ENCODE measurements around the gene IFNA6.
"Not testable (repeated sequence)": the region's sequence is repeated elsewhere in the genome, so short reads cannot be mapped to it uniquely, and the experiment has no call there.

The IFNA6 gene

GRCh38 chr9:21350787-21351186, at the start of gene IFNA6:
Gene IFNA6 (minus strand): TSS chr9:21350887. CDS start chr9:21350887, 0 bp downstream.
- DNase-seq = no peak

GRCh38 chr9:21399956-21400355, 49.3 kb upstream of the IFNA6 start:
- DNase-seq = no peak

GRCh38 chr9:21398955-21399489, 48.3 kb upstream of the IFNA6 start:
- no peak for DNase-seq

GRCh38 chr9:21395778-21396717, 45.4 kb upstream of the IFNA6 start:
- peak; percentile 37 to 42 for DNase-seq

GRCh38 chr9:21392270-21392669, 41.6 kb upstream of the IFNA6 start:
- DNase-seq = peak; percentile 35 to 40

- DNase-seq = peak; percentile 91 to 93
Measured at GRCh38 chr9:21385131-21385670, 34.5 kb upstream of the IFNA6 start, which contains the start of gene IFNA2. Gene IFNA2 (minus strand): TSS chr9:21385398. CDS start chr9:21385329, 69 bp downstream.

- DNase-seq = no peak
Measured at GRCh38 chr9:21383627-21384026, 32.9 kb upstream of the IFNA6 start.

GRCh38 chr9:21381448-21382339, 31.0 kb upstream of the IFNA6 start:
- DNase-seq = peak; percentile 68 to 77

- not testable (repeated sequence) for DNase-seq
Measured at GRCh38 chr9:21371467-21371866, 20.8 kb upstream of the IFNA6 start.

GRCh38 chr9:21367957-21368356, 17.3 kb upstream of the IFNA6 start, which contains the start of gene IFNA13:
Gene IFNA13 (minus strand): TSS chr9:21368057. CDS start chr9:21368010, 47 bp downstream.
- DNase-seq = no peak

GRCh38 chr9:21367169-21367568, 16.5 kb upstream of the IFNA6 start:
- DNase-seq = not testable (repeated sequence)

GRCh38 chr9:21362287-21362686, 11.6 kb upstream of the IFNA6 start:
- DNase-seq = no peak

- DNase-seq = peak; percentile 39 to 50
Measured at GRCh38 chr9:21357479-21358460, 7.1 kb upstream of the IFNA6 start.

GRCh38 chr9:21348430-21348970, 2.2 kb downstream of the IFNA6 start:
- DNase-seq = no peak

- DNase-seq = no peak
Measured at GRCh38 chr9:21340735-21341134, 10.0 kb downstream of the IFNA6 start.

- DNase-seq = peak; percentile 11 to 16
Measured at GRCh38 chr9:21336457-21336856, 14.2 kb downstream of the IFNA6 start.

GRCh38 chr9:21334701-21335632, 15.7 kb downstream of the IFNA6 start, which contains the start of gene KLHL9:
Gene KLHL9 (minus strand): TSS chr9:21335404. CDS start chr9:21334859, 545 bp downstream.
- peak; percentile 76 to 88 for DNase-seq

GRCh38 chr9:21333226-21333625, 17.5 kb downstream of the IFNA6 start:
- no peak for DNase-seq

- DNase-seq = no peak
Measured at GRCh38 chr9:21331676-21332402, 18.8 kb downstream of the IFNA6 start.

All from AML-193 (cell line).